Stimulated activated CD8-positive, alpha-beta memory T cell treated with anti-CD3 and anti-CD28 coated beads, Interleukin-4, amount 100 ng/mL, for 48 hours (primary cell): ENCODE measurements around the gene PMVK.
A peak's percentile ranks its signal among the peaks of the same experiment; 100 is the strongest.
"Not testable (repeated sequence)": the region's sequence is repeated elsewhere in the genome, so short reads cannot be mapped to it uniquely, and the experiment has no call there.

ENCODE experiments used
- DNase-seq: peaks from one replicate; pipeline ENCODE4 v3.0.0-alpha.2; 2020

PMVK gene

GRCh38 chr1:154911691-154912550 is 24.6 kb downstream of the PMVK start:
- DNase-seq: no peak

GRCh38 chr1:154910851-154911250 is 25.7 kb downstream of the PMVK start:
- no peak for DNase-seq

- DNase-seq: no peak
Observed at GRCh38 chr1:154908937-154909336, 27.6 kb downstream of the PMVK start.

- not testable (repeated sequence) for DNase-seq
Observed at GRCh38 chr1:154908129-154908528, 28.4 kb downstream of the PMVK start.

- no peak for DNase-seq
Observed at GRCh38 chr1:154906621-154907081, 29.9 kb downstream of the PMVK start.

GRCh38 chr1:154902938-154903566 is 33.5 kb downstream of the PMVK start:
- DNase-seq: no peak

GRCh38 chr1:154901591-154901990 is 34.9 kb downstream of the PMVK start:
- DNase-seq: no peak

- DNase-seq: no peak
Observed at GRCh38 chr1:154899041-154899440, 37.5 kb downstream of the PMVK start.

- DNase-seq: no peak
Observed at GRCh38 chr1:154896771-154897286, 39.7 kb downstream of the PMVK start.

GRCh38 chr1:154895798-154896197 is 40.7 kb downstream of the PMVK start:
- no peak for DNase-seq

- no peak for DNase-seq
Observed at GRCh38 chr1:154891452-154891851, 45.1 kb downstream of the PMVK start.

- DNase-seq: no peak
Observed at GRCh38 chr1:154888757-154889156, 47.8 kb downstream of the PMVK start.

- no peak for DNase-seq
Observed at GRCh38 chr1:154886281-154887015, 50.1 kb downstream of the PMVK start.

- DNase-seq: no peak
Observed at GRCh38 chr1:154884869-154885701, 51.4 kb downstream of the PMVK start.

- no peak for DNase-seq
Observed at GRCh38 chr1:154883919-154884868, 52.3 kb downstream of the PMVK start.

GRCh38 chr1:154881820-154882535 is 54.5 kb downstream of the PMVK start:
- DNase-seq: no peak

- no peak for DNase-seq
Observed at GRCh38 chr1:154880671-154881070, 55.8 kb downstream of the PMVK start.

GRCh38 chr1:154879038-154879421 is 57.5 kb downstream of the PMVK start:
- no peak for DNase-seq

GRCh38 chr1:154878371-154879037 is 58.0 kb downstream of the PMVK start:
- DNase-seq: peak; percentile 84
